Measurements from ENCODE around the gene MRPS27.
A peak's percentile ranks its signal among the peaks of the same experiment; 100 is the strongest.
"Not testable (repeated sequence)": the region's sequence is repeated elsewhere in the genome, so short reads cannot be mapped to it uniquely, and the experiment has no call there.

Gene MRPS27

GRCh38 chr5:72325566-72326305 lies 5.7 kb upstream of the MRPS27 start:
- no peak for DNase-seq (ENCODE audit: low spot score)

GRCh38 chr5:72324189-72324825 lies 4.3 kb upstream of the MRPS27 start:
- peak; percentile 91 for DNase-seq (ENCODE audit: low spot score)

- DNase-seq (ENCODE audit: low spot score): not testable (repeated sequence)
Observed at GRCh38 chr5:72319435-72319975, 535 bp downstream of the MRPS27 start.

- DNase-seq (ENCODE audit: low spot score): no peak
Observed at GRCh38 chr5:72314571-72315172, 5.4 kb downstream of the MRPS27 start.

- no peak for DNase-seq (ENCODE audit: low spot score)
Observed at GRCh38 chr5:72313141-72313540, 6.9 kb downstream of the MRPS27 start.

- DNase-seq (ENCODE audit: low spot score): no peak
Observed at GRCh38 chr5:72308853-72309191, 11.2 kb downstream of the MRPS27 start.

- peak; percentile 95 for DNase-seq (ENCODE audit: low spot score)
Observed at GRCh38 chr5:72307968-72308852, 11.8 kb downstream of the MRPS27 start.

GRCh38 chr5:72307573-72307967 lies 12.5 kb downstream of the MRPS27 start:
- DNase-seq (ENCODE audit: low spot score): peak; percentile 31

GRCh38 chr5:72305194-72306142 lies 14.6 kb downstream of the MRPS27 start:
- DNase-seq (ENCODE audit: low spot score): no peak

- DNase-seq (ENCODE audit: low spot score): no peak
Observed at GRCh38 chr5:72302171-72302570, 17.9 kb downstream of the MRPS27 start.

GRCh38 chr5:72301557-72301956 lies 18.5 kb downstream of the MRPS27 start:
- no peak for DNase-seq (ENCODE audit: low spot score)

- DNase-seq (ENCODE audit: low spot score): no peak
Observed at GRCh38 chr5:72300590-72301339, 19.3 kb downstream of the MRPS27 start.

GRCh38 chr5:72298711-72299110 lies 21.3 kb downstream of the MRPS27 start:
- no peak for DNase-seq (ENCODE audit: low spot score)

- DNase-seq (ENCODE audit: low spot score): not testable (repeated sequence)
Observed at GRCh38 chr5:72298136-72298535, 21.9 kb downstream of the MRPS27 start.

GRCh38 chr5:72296256-72296655 lies 23.8 kb downstream of the MRPS27 start:
- no peak for DNase-seq (ENCODE audit: low spot score)

- no peak for DNase-seq (ENCODE audit: low spot score)
Observed at GRCh38 chr5:72295539-72295938, 24.5 kb downstream of the MRPS27 start.

GRCh38 chr5:72294473-72294872 lies 25.6 kb downstream of the MRPS27 start:
- DNase-seq (ENCODE audit: low spot score): no peak

- no peak for DNase-seq (ENCODE audit: low spot score)
Observed at GRCh38 chr5:72293495-72294055, 26.5 kb downstream of the MRPS27 start.

- no peak for DNase-seq (ENCODE audit: low spot score)
Observed at GRCh38 chr5:72292411-72292810, 27.6 kb downstream of the MRPS27 start.

GRCh38 chr5:72291601-72292000 lies 28.4 kb downstream of the MRPS27 start:
- DNase-seq (ENCODE audit: low spot score): no peak
